ENCODE results near the gene RIC1. TPM values are rescaled to one million over a fixed set of nuclear protein-coding genes. Genes with fewer than 3 reads are reported as not detected.
"Not testable (repeated sequence)": the region's sequence is repeated elsewhere in the genome, so short reads cannot be mapped to it uniquely, and the experiment has no call there.

The RIC1 gene
- total RNA-seq, 1 donor from 2014 or later = 25.1 TPM

DNA sequence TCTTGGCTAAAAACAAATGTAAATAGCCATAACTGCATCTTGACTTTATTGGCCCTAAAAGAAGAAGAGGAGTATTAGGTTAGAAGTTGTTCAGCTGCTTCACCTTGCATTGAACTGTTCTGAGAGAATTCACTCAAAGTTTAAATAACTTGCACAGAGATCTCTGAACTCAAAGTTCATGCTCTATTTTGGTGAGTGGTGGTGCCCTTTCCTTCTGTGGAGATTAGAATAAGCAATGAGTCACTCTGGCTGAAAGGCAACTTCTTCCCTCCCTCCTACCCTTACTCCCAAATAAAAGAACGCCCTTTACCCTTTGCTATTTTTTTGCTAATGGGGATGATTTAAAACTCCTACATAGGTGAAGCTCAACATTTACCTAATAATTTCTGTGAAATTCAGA, 155.1 kb downstream of the RIC1 start:
- peak; percentile 37 for DNase-seq (ENCODE audit: low read depth)

- DNase-seq (ENCODE audit: low read depth) = no peak
Measured at GRCh38 chr9:5784526-5785315, 155.8 kb downstream of the RIC1 start.

GRCh38 chr9:5786370-5787127, 157.6 kb downstream of the RIC1 start:
- DNase-seq (ENCODE audit: low read depth) = peak; percentile 49

GRCh38 chr9:5787220-5787619, 158.3 kb downstream of the RIC1 start:
- no peak for DNase-seq (ENCODE audit: low read depth)

DNA sequence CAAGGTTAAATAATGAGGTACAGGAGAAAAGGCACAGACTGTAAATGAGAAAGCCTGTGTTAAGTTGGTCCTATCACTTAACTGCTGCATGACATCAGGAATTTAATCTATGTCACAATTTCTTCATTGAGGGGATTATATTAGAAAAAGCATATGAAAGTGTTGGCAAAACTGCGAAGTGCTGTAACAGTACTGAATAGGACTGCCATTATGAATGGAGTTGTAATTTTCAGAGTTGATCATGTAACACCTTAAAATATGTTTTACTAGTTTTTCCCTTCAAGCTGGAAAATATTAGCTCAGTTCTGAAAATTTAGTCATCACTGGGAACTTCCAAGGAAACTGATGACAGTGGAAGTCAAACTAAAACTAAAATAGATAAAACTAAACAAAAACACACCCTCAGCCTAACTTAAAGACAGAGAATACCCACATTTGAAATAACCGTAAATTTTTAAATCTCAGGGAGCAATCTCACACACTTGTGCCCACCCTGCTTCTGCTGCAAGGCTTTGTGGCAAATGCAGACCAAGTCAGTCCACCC, 158.9 kb downstream of the RIC1 start:
- DNase-seq (ENCODE audit: low read depth) = no peak

DNA sequence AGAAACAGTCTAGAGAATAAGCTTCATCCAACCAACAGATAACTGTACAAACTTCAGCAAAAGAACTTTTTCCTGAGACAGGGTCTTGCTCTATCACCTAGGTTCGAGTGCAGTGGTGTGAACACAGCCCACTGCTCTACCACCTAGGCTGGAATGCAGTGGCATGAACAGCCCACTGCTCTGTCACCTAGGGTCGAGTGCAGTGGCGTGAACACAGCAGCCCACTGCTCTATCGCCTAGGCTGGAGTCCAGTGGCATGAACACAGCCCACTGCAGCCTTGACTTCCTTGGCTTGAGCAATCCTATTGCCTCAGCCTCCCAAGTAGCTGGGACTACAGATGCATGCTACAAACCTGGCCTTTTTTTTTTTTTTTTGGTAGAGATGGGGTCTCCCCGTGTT, 160.6 kb downstream of the RIC1 start:
- no peak for DNase-seq (ENCODE audit: low read depth)

- DNase-seq (ENCODE audit: low read depth) = peak; percentile 20
Measured at GRCh38 chr9:5790923-5791322, 162.0 kb downstream of the RIC1 start.

DNA sequence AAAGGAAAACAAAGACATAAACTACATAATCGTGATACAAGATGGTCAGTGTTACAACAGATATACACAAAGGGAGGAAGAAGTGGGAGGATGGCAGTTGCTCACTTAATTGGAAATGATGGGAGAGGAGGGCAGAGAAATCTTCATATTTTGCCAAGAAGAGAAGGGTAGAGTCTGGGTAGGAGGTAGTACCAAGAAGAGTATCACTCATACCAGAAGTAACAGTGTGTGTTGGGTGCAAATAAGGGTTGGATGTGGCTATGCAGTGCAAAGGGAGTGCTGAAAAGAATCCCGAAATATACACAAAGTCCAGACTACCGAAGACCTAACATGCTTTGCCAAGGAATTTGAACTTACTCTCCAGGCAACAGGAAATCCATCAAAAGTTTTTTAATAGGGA, 163.0 kb downstream of the RIC1 start:
- DNase-seq (ENCODE audit: low read depth) = no peak

- no peak for DNase-seq (ENCODE audit: low read depth)
Measured at GRCh38 chr9:5793812-5794211, 164.9 kb downstream of the RIC1 start.

DNA sequence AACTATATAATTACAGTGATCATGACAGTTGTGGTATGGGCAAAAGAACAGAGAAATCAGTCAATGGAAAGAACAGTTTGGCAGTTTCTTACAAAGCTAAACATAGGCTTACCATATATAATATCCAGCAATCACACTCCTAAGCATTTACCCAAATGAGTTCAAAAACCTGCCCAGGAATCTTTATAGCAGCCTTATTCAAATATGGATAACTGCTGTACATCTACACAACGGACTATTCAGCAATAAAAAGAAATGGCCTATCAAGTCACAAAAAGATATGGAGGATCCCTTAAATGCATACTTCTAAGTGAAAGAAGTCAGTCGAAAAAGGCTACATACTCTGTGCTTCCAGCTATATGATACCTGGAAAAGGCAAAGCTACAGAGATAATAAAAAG, 167.4 kb downstream of the RIC1 start:
- no peak for DNase-seq (ENCODE audit: low read depth)

GRCh38 chr9:5798581-5798980, 169.7 kb downstream of the RIC1 start:
- no peak for DNase-seq (ENCODE audit: low read depth)

DNA sequence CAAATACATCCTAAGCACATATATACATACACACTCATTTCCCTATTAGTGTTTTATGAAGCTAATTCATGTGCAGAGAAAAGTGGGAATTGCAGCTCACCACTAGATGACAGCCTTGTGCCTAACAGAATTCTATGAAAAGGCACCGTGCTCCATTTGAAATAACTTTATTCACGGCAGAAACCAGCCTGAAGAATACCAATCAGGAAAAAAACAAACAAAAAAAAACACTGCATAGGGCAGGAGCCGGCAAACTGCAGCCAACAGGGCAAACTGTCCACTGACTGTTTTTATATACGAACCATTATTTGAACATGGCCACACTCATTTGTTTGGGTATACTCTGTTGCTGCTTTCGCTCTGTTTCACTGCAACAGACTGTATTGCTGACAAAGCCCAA, 170.4 kb downstream of the RIC1 start:
- peak; percentile 52 for DNase-seq (ENCODE audit: low read depth)

DNA sequence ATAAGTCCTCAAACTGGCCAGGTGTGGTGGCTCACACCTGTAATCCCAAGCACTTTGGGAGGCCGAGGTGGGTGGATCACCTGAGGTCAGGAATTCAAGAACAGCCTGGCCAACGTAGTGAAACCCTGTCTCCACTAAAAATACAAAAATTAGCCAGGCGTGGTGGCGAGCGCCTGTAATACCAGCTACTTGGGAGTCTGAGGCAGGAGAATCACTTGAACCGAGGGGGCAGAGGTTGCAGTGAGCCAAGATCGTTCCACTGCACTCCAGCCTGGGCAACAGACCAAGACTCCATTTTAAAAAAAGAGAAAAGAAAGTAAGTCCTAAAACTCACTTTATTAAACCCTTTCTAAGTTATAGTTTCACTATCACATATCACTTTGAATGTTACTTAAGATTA, 171.5 kb downstream of the RIC1 start:
- not testable (repeated sequence) for DNase-seq (ENCODE audit: low read depth)

- DNase-seq (ENCODE audit: low read depth) = no peak
Measured at GRCh38 chr9:5800969-5801738, 172.2 kb downstream of the RIC1 start.

- DNase-seq (ENCODE audit: low read depth) = no peak
Measured at GRCh38 chr9:5801739-5802113, 172.8 kb downstream of the RIC1 start.

- no peak for DNase-seq (ENCODE audit: low read depth)
Measured at GRCh38 chr9:5805478-5805877, 176.6 kb downstream of the RIC1 start.

DNA sequence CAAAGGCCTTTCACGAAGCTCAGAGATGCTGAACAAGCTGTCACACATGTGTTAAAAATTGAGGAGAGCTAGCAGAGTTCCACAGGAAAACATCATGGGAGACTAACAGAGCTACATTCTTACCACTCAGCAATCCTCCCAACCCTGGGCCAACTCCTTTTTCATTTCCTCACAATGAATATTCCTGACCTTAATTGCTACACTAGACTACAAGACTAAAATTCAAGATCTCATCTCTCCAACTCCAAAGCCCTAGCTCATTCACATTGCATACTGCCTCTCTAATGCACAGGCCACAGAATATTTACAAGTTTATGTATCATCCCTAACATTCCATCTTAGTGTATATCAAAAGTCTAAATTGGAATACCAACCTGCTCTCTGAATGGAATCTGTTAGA, 182.8 kb downstream of the RIC1 start:
- no peak for DNase-seq (ENCODE audit: low read depth)

DNA sequence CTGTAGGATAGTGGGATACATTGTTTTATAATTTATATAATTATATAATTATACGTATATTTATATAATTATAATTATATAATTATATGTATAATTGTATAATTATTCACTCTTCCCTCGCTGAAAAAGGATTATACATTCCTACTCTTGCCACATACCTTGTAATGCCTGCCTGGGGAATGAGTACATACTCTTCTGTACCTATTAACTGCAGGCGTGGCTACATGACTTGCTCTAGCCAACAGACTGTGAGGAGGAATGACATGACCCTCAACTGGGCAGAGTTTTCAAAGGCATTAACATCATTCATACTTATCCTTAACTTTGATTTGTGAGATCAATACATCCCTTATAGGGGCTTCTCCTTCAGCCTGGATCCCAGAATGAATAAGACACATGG, 184.9 kb downstream of the RIC1 start:
- DNase-seq (ENCODE audit: low read depth) = no peak

- DNase-seq (ENCODE audit: low read depth) = no peak
Measured at GRCh38 chr9:5815461-5815860, 186.6 kb downstream of the RIC1 start.

DNA sequence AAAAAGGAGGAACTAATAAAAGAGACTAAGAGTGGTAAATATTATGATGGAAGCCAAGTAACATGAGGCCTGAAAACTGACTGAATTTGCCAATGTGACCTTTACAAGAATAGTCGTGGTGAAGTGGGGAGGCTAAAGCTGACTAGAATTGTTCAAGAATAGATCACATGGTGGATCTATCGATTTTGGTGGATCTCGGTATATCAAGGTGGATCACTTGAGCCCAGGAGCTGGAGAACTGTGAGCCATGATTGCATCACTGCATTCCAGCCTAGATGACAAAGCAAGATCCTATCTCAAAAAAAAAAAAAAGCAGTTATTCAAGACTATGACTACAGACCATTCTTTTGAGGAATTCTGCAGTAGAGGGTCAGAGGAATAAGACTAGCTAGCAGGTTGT, 189.0 kb downstream of the RIC1 start:
- no peak for DNase-seq (ENCODE audit: low read depth)

- DNase-seq (ENCODE audit: low read depth) = no peak
Measured at GRCh38 chr9:5818424-5819142, 189.7 kb downstream of the RIC1 start.
